ENCODE data around the gene DIP2C.

GRCh38 chr10:576130-576465 is 113.4 kb downstream of the DIP2C start:
- TF ChIP-seq POLR2A (IDR thresholded peaks at IDR 0.05; ENCODE audit: low read depth, low read length) (no peak), TAF1 (IDR thresholded peaks at IDR 0.05; ENCODE audit: borderline replicate concordance, low read depth, low read length) (no peak), POLR2AphosphoS5 (IDR thresholded peaks at IDR 0.05; ENCODE audit: low read depth, low read length) (no peak)

All from GM12892 (cell line).